HCT116 (cell line): Measurements from ENCODE around the gene BRD4. TPM values are rescaled to one million over a fixed set of nuclear protein-coding genes. Genes with fewer than 3 reads are reported as not detected.

Source experiments
- ATAC-seq: fragments of 200-7000 bp; cut with Tn5 transposase; 2 replicates; pipeline ENCODE4 v1.9.1; 2020; ENCODE audit warnings: mild to moderate bottlenecking, moderate library complexity
- BruUV-seq: library from RNA; stranded (reverse); fragments of 400-500 nt; replicated peaks from 2 replicates; lab custom pipeline; 2021; lab: Mats Ljungman, UMichigan
- CTCF ChIA-PET: fragments of 300-600 bp; sonication (Branson Sonifier 250); formaldehyde crosslinking; loops from one replicate; lab custom pipeline; 2021; ENCODE audit warnings: antibody characterized with exemption; lab: Charles Lee
- POLR2A ChIA-PET: fragments of 300-600, 350-600 bp; sonication (Branson Sonifier 250); formaldehyde crosslinking; loops from one replicate; lab custom pipeline; 2021; ENCODE audit warnings: antibody characterized with exemption; lab: Charles Lee
- RAD21 ChIA-PET, 2 experiments: fragments of 300-600 bp; sonication (Branson Sonifier 250); formaldehyde crosslinking; loops; one replicate each; lab custom pipeline; 2023; ENCODE audit warnings: low total read pairs in 2 of 2; ENCODE audit not compliant: uncharacterized antibody in 2 of 2, unreplicated experiment in 2 of 2, low non-redundant PET in 1 of 2; lab: Charles Lee
- DNase-seq: peaks from one replicate; pipeline ENCODE4 v3.0.0-alpha.2; 2010; ENCODE audit warnings: low read depth, low spot score
- H2AFZ ChIP-seq: fragments of 200-600 bp; shearing (Covaris generic), sonication (generic); 2 replicates; pipeline ENCODE4 v1.6.1; 2017; ENCODE audit warnings: low read depth, mixed run types, mixed read lengths, antibody characterized with exemption, low read length; ENCODE audit not compliant: poor library complexity, severe bottlenecking
- H3K27ac ChIP-seq: 2 replicates; pipeline ENCODE4 v1.5.1; 2012; ENCODE audit warnings: low read depth, low read length
- H3K27me3 ChIP-seq: fragments of 200-600 bp; sonication (generic); 2 replicates; pipeline ENCODE4 v1.6.1; 2016; ENCODE audit warnings: mixed run types, low read length, mixed read lengths; ENCODE audit not compliant: insufficient read depth
- H3K36me3 ChIP-seq, 2 experiments: fragments of 200-500 bp in 1 of 2; fragments of 200-600 bp in 1 of 2; sonication (Bioruptor generic) in 1 of 2; sonication (generic) in 1 of 2; 2 replicates each; pipeline versions ENCODE4 v1.5.1 to v1.6.1; 2014 to 2016; ENCODE audit warnings: low read length in 2 of 2, inconsistent platforms in 1 of 2, mixed read lengths in 1 of 2, mixed run types in 1 of 2; ENCODE audit not compliant: insufficient read depth in 2 of 2, control insufficient read depth in 1 of 2
- H3K4me1 ChIP-seq, 2 experiments: fragments of 200-600 bp in 1 of 2; sonication (generic) in 1 of 2; 2 replicates each; pipeline versions ENCODE4 v1.5.1 to v1.6.1; 2012 to 2017; ENCODE audit warnings: low read length in 2 of 2, inconsistent platforms in 1 of 2, mild to moderate bottlenecking in 1 of 2, mixed read lengths in 1 of 2, mixed run types in 1 of 2, moderate library complexity in 1 of 2; ENCODE audit not compliant: insufficient read depth in 2 of 2, control insufficient read depth in 1 of 2
- H3K4me2 ChIP-seq: fragments of 200-600 bp; sonication (generic); 2 replicates; pipeline ENCODE4 v1.6.1; 2017; ENCODE audit warnings: mixed run types, low read length, mixed read lengths
- H3K4me3 ChIP-seq, 2 experiments: fragments of 200-600 bp in 1 of 2; sonication (generic) in 1 of 2; replicated peaks in 1 of 2; 2 replicates each; pipeline ENCODE4 v1.5.1; 2011 to 2016; ENCODE audit warnings: low read length in 2 of 2, control low read depth in 1 of 2, low read depth in 1 of 2, mild to moderate bottlenecking in 1 of 2, mixed read lengths in 1 of 2, mixed run types in 1 of 2
- H3K79me2 ChIP-seq: fragments of 200-600 bp; sonication (generic); 2 replicates; pipeline ENCODE4 v1.6.1; 2017; ENCODE audit warnings: mild to moderate bottlenecking, mixed run types, low read length, moderate library complexity, mixed read lengths; ENCODE audit not compliant: insufficient read depth
- H3K9ac ChIP-seq: fragments of 200-600 bp; sonication (generic); 2 replicates; pipeline ENCODE4 v1.6.1; 2016; ENCODE audit warnings: low read length, mixed read lengths
- H3K9me2 ChIP-seq: fragments of 200-600 bp; sonication (generic), shearing (Covaris generic); 2 replicates; pipeline ENCODE4 v1.6.1; 2017; ENCODE audit warnings: mixed run types, mild to moderate bottlenecking, moderate library complexity; ENCODE audit not compliant: insufficient read depth
- H3K9me3 ChIP-seq, 2 experiments: fragments of 200-500 bp in 1 of 2; fragments of 200-600 bp in 1 of 2; sonication (Bioruptor generic) in 1 of 2; sonication (generic) in 1 of 2; 2 replicates each; pipeline ENCODE4 v1.6.1; 2014 to 2017; ENCODE audit warnings: low read length in 2 of 2, mixed read lengths in 2 of 2, inconsistent platforms in 1 of 2, low read depth in 1 of 2, mild to moderate bottlenecking in 1 of 2, mixed run types in 1 of 2, moderate library complexity in 1 of 2; ENCODE audit not compliant: control insufficient read depth in 1 of 2, insufficient read depth in 1 of 2
- H4K20me1 ChIP-seq: fragments of 200-600 bp; sonication (generic), shearing (Covaris generic); 2 replicates; pipeline ENCODE4 v1.6.1; 2017; ENCODE audit warnings: mixed run types, mild to moderate bottlenecking, moderate library complexity; ENCODE audit not compliant: insufficient read depth
- CEBPB ChIP-seq: IDR thresholded peaks from 2 replicates; pipeline ENCODE4 v1.6.1; 2012; ENCODE audit warnings: low read depth
- ELF1 ChIP-seq: IDR thresholded peaks from 2 replicates; pipeline ENCODE4 v1.6.1; 2012; ENCODE audit warnings: low read depth, borderline replicate concordance
- EZH2phosphoT487 ChIP-seq: fragments of 200-600 bp; IDR thresholded peaks from 2 replicates; pipeline ENCODE4 v1.6.1; 2018; ENCODE audit warnings: antibody characterized with exemption, borderline replicate concordance
- POLR2A ChIP-seq: IDR thresholded peaks from 2 replicates; pipeline ENCODE4 v1.7.0; 2011; ENCODE audit warnings: borderline replicate concordance; ENCODE audit not compliant: insufficient read depth, insufficient read length; ENCODE audit errors: extremely low read depth
- RAD21 ChIP-seq: IDR thresholded peaks from 2 replicates; pipeline ENCODE4 v1.6.1; 2012; ENCODE audit warnings: low read depth, mild to moderate bottlenecking
- SIN3A ChIP-seq: IDR thresholded peaks from 2 replicates; pipeline ENCODE4 v1.6.1; 2012; ENCODE audit warnings: low read depth
- SP1 ChIP-seq: IDR thresholded peaks from 2 replicates; pipeline ENCODE4 v1.6.1; 2012; ENCODE audit warnings: low read depth
- TCF7L2 ChIP-seq: IDR thresholded peaks from 2 replicates; pipeline ENCODE4 v1.7.0; 2011; ENCODE audit warnings: borderline replicate concordance, inconsistent platforms; ENCODE audit not compliant: insufficient read depth, insufficient read length; ENCODE audit errors: extremely low read depth
- YY1 ChIP-seq: IDR thresholded peaks from 2 replicates; pipeline ENCODE4 v1.6.1; 2011; ENCODE audit warnings: low read length, low read depth, moderate library complexity, mild to moderate bottlenecking; ENCODE audit not compliant: insufficient replicate concordance; ENCODE audit errors: extremely low read depth
- ZNF274 ChIP-seq: fragments of 200-500 bp; sonication (Bioruptor generic); IDR thresholded peaks from 2 replicates; pipeline ENCODE4 v1.6.1; 2014; ENCODE audit warnings: mild to moderate bottlenecking, low read depth, low read length, inconsistent platforms
- intact Hi-C: fragments of 100-400 bp; cut with micrococcal nuclease; formaldehyde crosslinking; loops from 2 replicates; pipeline ENCODE4 v1.10.0; 2022
- total RNA-seq: library from RNA; stranded (reverse); gene quantifications from one replicate; pipeline ENCODE4 v1.2.1, GENCODE V29; 2021; ENCODE audit not compliant: unreplicated experiment
- TF ChIP-seq, protein P1 (sequence below): IDR thresholded peaks from 2 replicates; pipeline ENCODE4 v1.6.1; 2011; ENCODE audit warnings: mild to moderate bottlenecking, low read length, moderate library complexity; ENCODE audit not compliant: insufficient replicate concordance; ENCODE audit errors: extremely low read depth
- TF ChIP-seq, protein P2 (sequence below): IDR thresholded peaks from 2 replicates; pipeline ENCODE4 v1.6.1; 2012
- TF ChIP-seq, protein P3 (sequence below): IDR thresholded peaks from 2 replicates; pipeline ENCODE4 v1.6.1; 2012

BRD4 gene
- total RNA-seq, 1 experiment from 2014 or later, result 52.9 TPM

- TF ChIP-seq, protein P1, sequence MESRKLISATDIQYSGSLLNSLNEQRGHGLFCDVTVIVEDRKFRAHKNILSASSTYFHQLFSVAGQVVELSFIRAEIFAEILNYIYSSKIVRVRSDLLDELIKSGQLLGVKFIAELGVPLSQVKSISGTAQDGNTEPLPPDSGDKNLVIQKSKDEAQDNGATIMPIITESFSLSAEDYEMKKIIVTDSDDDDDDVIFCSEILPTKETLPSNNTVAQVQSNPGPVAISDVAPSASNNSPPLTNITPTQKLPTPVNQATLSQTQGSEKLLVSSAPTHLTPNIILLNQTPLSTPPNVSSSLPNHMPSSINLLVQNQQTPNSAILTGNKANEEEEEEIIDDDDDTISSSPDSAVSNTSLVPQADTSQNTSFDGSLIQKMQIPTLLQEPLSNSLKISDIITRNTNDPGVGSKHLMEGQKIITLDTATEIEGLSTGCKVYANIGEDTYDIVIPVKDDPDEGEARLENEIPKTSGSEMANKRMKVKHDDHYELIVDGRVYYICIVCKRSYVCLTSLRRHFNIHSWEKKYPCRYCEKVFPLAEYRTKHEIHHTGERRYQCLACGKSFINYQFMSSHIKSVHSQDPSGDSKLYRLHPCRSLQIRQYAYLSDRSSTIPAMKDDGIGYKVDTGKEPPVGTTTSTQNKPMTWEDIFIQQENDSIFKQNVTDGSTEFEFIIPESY, result no peak
- TF ChIP-seq EZH2phosphoT487 (no peak), ELF1 (no peak), ZNF274 (no peak), CEBPB (no peak), SP1 (no peak), TCF7L2 (no peak), SIN3A (no peak), POLR2A (no peak), RAD21 (no peak)
- TF ChIP-seq, protein P2, sequence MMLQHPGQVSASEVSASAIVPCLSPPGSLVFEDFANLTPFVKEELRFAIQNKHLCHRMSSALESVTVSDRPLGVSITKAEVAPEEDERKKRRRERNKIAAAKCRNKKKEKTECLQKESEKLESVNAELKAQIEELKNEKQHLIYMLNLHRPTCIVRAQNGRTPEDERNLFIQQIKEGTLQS, result no peak
- TF ChIP-seq, protein P3, sequence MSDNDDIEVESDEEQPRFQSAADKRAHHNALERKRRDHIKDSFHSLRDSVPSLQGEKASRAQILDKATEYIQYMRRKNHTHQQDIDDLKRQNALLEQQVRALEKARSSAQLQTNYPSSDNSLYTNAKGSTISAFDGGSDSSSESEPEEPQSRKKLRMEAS, result no peak
These were observed 111.5 kb downstream of the BRD4 start (continued) for GRCh38 chr19:15220833-15221232.

GRCh38 chr19:15218501-15218900, 113.8 kb downstream of the BRD4 start:
- Histone ChIP-seq H3K4me1 (peaks cover 11 to 12% of the 10 kb centered on the region in 2 experiments), H3K27ac (no peak overlapping the region), H3K27me3 (no peaks in the 10 kb centered on the region), H3K4me3 (no peak overlapping the region), H3K9me3 (no peaks in the 10 kb centered on the region), H3K4me2 (no peak overlapping the region), H3K79me2 (no peaks in the 10 kb centered on the region), H2AFZ (no peak overlapping the region), H3K36me3 (no peaks in the 10 kb centered on the region), H3K9ac (no peak overlapping the region), H3K9me2 (no peaks in the 10 kb centered on the region), H4K20me1 (no peaks in the 10 kb centered on the region)
- TF ChIP-seq YY1, result no peak
- intact Hi-C loops, result no loop called here
- no TSS peak for BruUV-seq
- no peak for DNase-seq
- ChIA-PET POLR2A (no interaction called here), CTCF (interaction anchor here (0.9 kb wide), 1 partner anchor 34 kb away, joined by 3 read pairs; no protein-coding TSS in a partner anchor), RAD21 (no interaction called here)
- no peak for ATAC-seq
